ENCODE results near the gene NEAT1. TPM values are rescaled to one million over a fixed set of nuclear protein-coding genes. Genes with fewer than 3 reads are reported as not detected.

The NEAT1 gene
- polyA plus RNA-seq, 1 donor from 2014 or later, result 4.2 TPM

- Histone ChIP-seq H4K20me1 (ENCODE audit: insufficient read depth) (no peaks in the 10 kb centered on the region), H3K27me3 (ENCODE audit: insufficient read depth, low read depth, low read length) (no peaks in the 10 kb centered on the region), H3K4me3 (ENCODE audit: low read length) (no peak overlapping the region), H3K36me3 (ENCODE audit: insufficient read depth, low read length) (no peaks in the 10 kb centered on the region), H3K4me2 (ENCODE audit: low read length) (no peak overlapping the region), H3K9me2 (ENCODE audit: insufficient read depth, low read length) (no peaks in the 10 kb centered on the region), H3K9me3 (ENCODE audit: low read length) (no peaks in the 10 kb centered on the region), H3F3A (ENCODE audit: insufficient read depth, low read length, poor library complexity, severe bottlenecking) (no peaks in the 10 kb centered on the region), H3K79me2 (replicated peaks; ENCODE audit: insufficient read depth, low read length) (no peaks in the 10 kb centered on the region), H3K9ac (ENCODE audit: low read length) (no peak overlapping the region), H2AFZ (ENCODE audit: low read depth, low read length) (no peak overlapping the region), H3K27ac (ENCODE audit: low read length) (no peak overlapping the region)
- TF ChIP-seq EP300 (conservative IDR thresholded peaks at IDR 0.05; ENCODE audit: poor library complexity, severe bottlenecking) (no peak), TAF1 (IDR thresholded peaks at IDR 0.05; ENCODE audit: low read depth) (no peak), MXI1 (conservative IDR thresholded peaks at IDR 0.05; ENCODE audit: poor library complexity, severe bottlenecking) (no peak), CTCF (IDR thresholded peaks at IDR 0.05; ENCODE audit: poor library complexity, severe bottlenecking) (no peak), SMC3 (conservative IDR thresholded peaks at IDR 0.05; ENCODE audit: poor library complexity) (no peak), POLR2AphosphoS5 (IDR thresholded peaks at IDR 0.05) (no peak), REST (IDR thresholded peaks at IDR 0.05; ENCODE audit: borderline replicate concordance) (no peak), RAD21 (conservative IDR thresholded peaks at IDR 0.05) (no peak), EZH2 (IDR thresholded peaks at IDR 0.05; ENCODE audit: borderline replicate concordance, insufficient read depth, low read length, poor library complexity, severe bottlenecking) (no peak)
These were observed 28.5 kb upstream of the NEAT1 start for GRCh38 chr11:65394125-65394536.

GRCh38 chr11:65395961-65396530 is 26.6 kb upstream of the NEAT1 start:
- Histone ChIP-seq H3K79me2 (replicated peaks; ENCODE audit: insufficient read depth, low read length) (no peaks in the 10 kb centered on the region), H3K9me3 (ENCODE audit: low read length) (no peaks in the 10 kb centered on the region), H3K4me2 (ENCODE audit: low read length) (no peak overlapping the region), H3K27me3 (ENCODE audit: insufficient read depth, low read depth, low read length) (no peaks in the 10 kb centered on the region), H3K4me3 (ENCODE audit: low read length) (no peak overlapping the region), H3F3A (ENCODE audit: insufficient read depth, low read length, poor library complexity, severe bottlenecking) (no peaks in the 10 kb centered on the region), H3K27ac (ENCODE audit: low read length) (no peak overlapping the region), H4K20me1 (ENCODE audit: insufficient read depth) (no peaks in the 10 kb centered on the region), H3K36me3 (ENCODE audit: insufficient read depth, low read length) (no peaks in the 10 kb centered on the region), H2AFZ (ENCODE audit: low read depth, low read length) (no peak overlapping the region), H3K9ac (ENCODE audit: low read length) (no peak overlapping the region), H3K9me2 (ENCODE audit: insufficient read depth, low read length) (no peaks in the 10 kb centered on the region)
- TF ChIP-seq CTCF (IDR thresholded peaks at IDR 0.05; ENCODE audit: poor library complexity, severe bottlenecking), result no peak
- no peak for TF ChIP-seq POLR2AphosphoS5 (IDR thresholded peaks at IDR 0.05)
- TF ChIP-seq REST (IDR thresholded peaks at IDR 0.05; ENCODE audit: borderline replicate concordance), result no peak
- no peak for TF ChIP-seq EP300 (conservative IDR thresholded peaks at IDR 0.05; ENCODE audit: poor library complexity, severe bottlenecking)
- TF ChIP-seq SMC3 (conservative IDR thresholded peaks at IDR 0.05; ENCODE audit: poor library complexity), result no peak
- no peak for TF ChIP-seq EZH2 (IDR thresholded peaks at IDR 0.05; ENCODE audit: borderline replicate concordance, insufficient read depth, low read length, poor library complexity, severe bottlenecking)
- TF ChIP-seq TAF1 (IDR thresholded peaks at IDR 0.05; ENCODE audit: low read depth), result no peak
- no peak for TF ChIP-seq RAD21 (conservative IDR thresholded peaks at IDR 0.05)
- no peak for TF ChIP-seq MXI1 (conservative IDR thresholded peaks at IDR 0.05; ENCODE audit: poor library complexity, severe bottlenecking)

Data from neural cell (in vitro differentiated cells).